H9 (cell line): ENCODE results near the gene PIP5KL1. TPM values are rescaled to one million over a fixed set of nuclear protein-coding genes. Genes with fewer than 3 reads are reported as not detected.

ENCODE experiments used
- DNase-seq: peaks from one replicate; pipeline ENCODE4 v3.0.0-alpha.2; 2017
- H2AFZ ChIP-seq: one replicate; pipeline ENCODE4 v1.6.1; 2013; ENCODE audit warnings: mild to moderate bottlenecking, low read length, control low read depth, moderate library complexity
- H2AK5ac ChIP-seq: 2 replicates; pipeline ENCODE4 v1.6.1; 2013; ENCODE audit warnings: low read length, control low read depth, mixed read lengths; ENCODE audit not compliant: insufficient read length
- H2BK120ac ChIP-seq: one replicate; pipeline ENCODE4 v1.6.1; 2013; ENCODE audit warnings: low read depth, mild to moderate bottlenecking, low read length, control low read depth, inconsistent platforms; ENCODE audit not compliant: poor library complexity, severe bottlenecking
- H2BK12ac ChIP-seq: 2 replicates; pipeline ENCODE4 v1.6.1; 2013; ENCODE audit warnings: low read length, control low read depth, mixed read lengths, low read depth; ENCODE audit not compliant: insufficient read length
- H2BK15ac ChIP-seq: 2 replicates; pipeline ENCODE4 v1.6.1; 2013; ENCODE audit warnings: low read depth, low read length, control low read depth
- H2BK20ac ChIP-seq: one replicate; pipeline ENCODE4 v1.6.1; 2013; ENCODE audit warnings: low read depth, mild to moderate bottlenecking, low read length, control low read depth, inconsistent platforms; ENCODE audit not compliant: poor library complexity, severe bottlenecking
- H2BK5ac ChIP-seq: 2 replicates; pipeline ENCODE4 v1.6.1; 2013; ENCODE audit warnings: low read length, control low read depth, mixed read lengths; ENCODE audit not compliant: insufficient read length
- H3K14ac ChIP-seq: 2 replicates; pipeline ENCODE4 v1.6.1; 2013; ENCODE audit warnings: low read length, control low read depth; ENCODE audit not compliant: insufficient read depth
- H3K18ac ChIP-seq: 2 replicates; pipeline ENCODE4 v1.6.1; 2013; ENCODE audit warnings: low read depth, mild to moderate bottlenecking, mixed read lengths, low read length, control low read depth; ENCODE audit not compliant: insufficient read length
- H3K23ac ChIP-seq: 2 replicates; pipeline ENCODE4 v1.6.1; 2013; ENCODE audit warnings: low read length, control low read depth, mixed read lengths, low read depth; ENCODE audit not compliant: insufficient read length
- H3K23me2 ChIP-seq: 2 replicates; pipeline ENCODE4 v1.6.1; 2013; ENCODE audit warnings: low read depth, mild to moderate bottlenecking, mixed read lengths, low read length, control low read depth; ENCODE audit not compliant: insufficient read length, poor library complexity, severe bottlenecking
- H3K27ac ChIP-seq: 2 replicates; pipeline ENCODE4 v1.5.1; 2013; ENCODE audit warnings: low read length, control low read depth, mixed read lengths, low read depth; ENCODE audit not compliant: insufficient read length
- H3K27me3 ChIP-seq: 2 replicates; pipeline ENCODE4 v1.6.1; 2013; ENCODE audit warnings: low read length, control low read depth, inconsistent platforms; ENCODE audit not compliant: insufficient read depth
- H3K4ac ChIP-seq: 2 replicates; pipeline ENCODE4 v1.6.1; 2013; ENCODE audit warnings: low read depth, mild to moderate bottlenecking, control low read depth, inconsistent platforms, low read length, moderate library complexity
- H3K4me1 ChIP-seq: 2 replicates; pipeline ENCODE4 v1.6.1; 2013; ENCODE audit warnings: low read length, control low read depth, inconsistent platforms; ENCODE audit not compliant: insufficient read depth
- H3K4me2 ChIP-seq: 2 replicates; pipeline ENCODE4 v1.6.1; 2013; ENCODE audit warnings: low read length, control low read depth, mixed read lengths; ENCODE audit not compliant: insufficient read length, insufficient read depth
- H3K56ac ChIP-seq: 2 replicates; pipeline ENCODE4 v1.6.1; 2013; ENCODE audit warnings: low read depth, mild to moderate bottlenecking, mixed read lengths, low read length, control low read depth; ENCODE audit not compliant: insufficient read length
- H3K79me1 ChIP-seq: 2 replicates; pipeline ENCODE4 v1.6.1; 2013; ENCODE audit warnings: low read depth, mild to moderate bottlenecking, moderate library complexity, low read length, control low read depth, inconsistent platforms; ENCODE audit not compliant: insufficient read depth, poor library complexity, severe bottlenecking
- H3K79me2 ChIP-seq: 2 replicates; pipeline ENCODE4 v1.6.1; 2013; ENCODE audit warnings: low read length, control low read depth, inconsistent platforms; ENCODE audit not compliant: insufficient read depth
- H3K9ac ChIP-seq: 2 replicates; pipeline ENCODE4 v1.6.1; 2013; ENCODE audit warnings: low read length, control low read depth, mixed read lengths; ENCODE audit not compliant: insufficient read length; ENCODE audit errors: extremely low read depth
- H3K9me3 ChIP-seq: one replicate; pipeline ENCODE4 v1.6.1; 2013; ENCODE audit warnings: low read depth, low read length, inconsistent platforms; ENCODE audit not compliant: control insufficient read depth
- H3T11ph ChIP-seq: one replicate; pipeline ENCODE4 v1.6.1; 2013; ENCODE audit warnings: mild to moderate bottlenecking, low read length, control low read depth, inconsistent platforms
- H4K20me1 ChIP-seq: one replicate; pipeline ENCODE4 v1.6.1; 2013; ENCODE audit not compliant: control insufficient read depth, insufficient read length, insufficient read depth
- H4K5ac ChIP-seq: 2 replicates; pipeline ENCODE4 v1.6.1; 2013; ENCODE audit warnings: low read depth, mild to moderate bottlenecking, mixed read lengths, low read length, control low read depth; ENCODE audit not compliant: insufficient read length
- H4K8ac ChIP-seq: replicated peaks from 2 replicates; pipeline ENCODE4 v1.6.1; 2013; ENCODE audit warnings: low read length, control low read depth, mixed read lengths, low read depth; ENCODE audit not compliant: insufficient read length
- H4K91ac ChIP-seq: 2 replicates; pipeline ENCODE4 v1.6.1; 2013; ENCODE audit warnings: low read depth, mild to moderate bottlenecking, moderate library complexity, mixed read lengths, low read length, control low read depth; ENCODE audit not compliant: insufficient read length
- H3K27ac Mint-ChIP-seq, 3 experiments: 2 replicates in 2 of 3; 3 replicates in 1 of 3; pipeline ENCODE4 v1.8.0; 2020 to 2021; ENCODE audit warnings: mixed read lengths in 3 of 3, mild to moderate bottlenecking in 1 of 3, moderate library complexity in 1 of 3
- H3K27me3 Mint-ChIP-seq: 2 replicates; pipeline ENCODE4 v1.8.0; 2021; ENCODE audit warnings: low read depth, mild to moderate bottlenecking, moderate library complexity, mixed read lengths
- H3K36me3 Mint-ChIP-seq, 3 experiments: 2 replicates in 2 of 3; 3 replicates in 1 of 3; pipeline ENCODE4 v1.8.0; 2020 to 2021; ENCODE audit warnings: low read depth in 3 of 3, mixed read lengths in 3 of 3; ENCODE audit not compliant: insufficient read depth in 1 of 3
- H3K4me1 Mint-ChIP-seq, 2 experiments: 2 replicates each; pipeline ENCODE4 v1.8.0; 2020; ENCODE audit warnings: mixed read lengths in 2 of 2
- H3K4me3 Mint-ChIP-seq, 2 experiments: 2 replicates in 1 of 2; 3 replicates in 1 of 2; pipeline ENCODE4 v1.8.0; 2020 to 2021; ENCODE audit warnings: mild to moderate bottlenecking in 2 of 2, mixed read lengths in 2 of 2, moderate library complexity in 1 of 2
- H3K9me3 Mint-ChIP-seq, 2 experiments: 2 replicates in 1 of 2; 3 replicates in 1 of 2; pipeline ENCODE4 v1.8.0; 2020; ENCODE audit warnings: mild to moderate bottlenecking in 2 of 2, mixed read lengths in 2 of 2, moderate library complexity in 1 of 2
- WGBS: extraction: QIAGEN DNeasy Blood & Tissue Kit; methylation state at CpG from one replicate; pipeline ENCODE4 v1.1.7; 2013; ENCODE audit warnings: missing lambda C conversion rate, low lambda C conversion rate, mixed read lengths; ENCODE audit not compliant: insufficient read length; ENCODE audit errors: extremely low coverage; 5-methylcytosine and 5-hydroxymethylcytosine counted together
- total RNA-seq: library from RNA; stranded (reverse); gene quantifications from 2 replicates; pipeline ENCODE4 v1.2.1, GENCODE V29; 2021
- TF ChIP-seq, protein P1 (sequence below): fragments of 200-600 bp; sonication (generic); conservative IDR thresholded peaks from 3 replicates; pipeline ENCODE4 v1.8.0; 2021; ENCODE audit warnings: antibody characterized with exemption, mild to moderate bottlenecking

PIP5KL1 gene
- total RNA-seq, 1 experiment from 2014 or later: 11.6 TPM

DNA sequence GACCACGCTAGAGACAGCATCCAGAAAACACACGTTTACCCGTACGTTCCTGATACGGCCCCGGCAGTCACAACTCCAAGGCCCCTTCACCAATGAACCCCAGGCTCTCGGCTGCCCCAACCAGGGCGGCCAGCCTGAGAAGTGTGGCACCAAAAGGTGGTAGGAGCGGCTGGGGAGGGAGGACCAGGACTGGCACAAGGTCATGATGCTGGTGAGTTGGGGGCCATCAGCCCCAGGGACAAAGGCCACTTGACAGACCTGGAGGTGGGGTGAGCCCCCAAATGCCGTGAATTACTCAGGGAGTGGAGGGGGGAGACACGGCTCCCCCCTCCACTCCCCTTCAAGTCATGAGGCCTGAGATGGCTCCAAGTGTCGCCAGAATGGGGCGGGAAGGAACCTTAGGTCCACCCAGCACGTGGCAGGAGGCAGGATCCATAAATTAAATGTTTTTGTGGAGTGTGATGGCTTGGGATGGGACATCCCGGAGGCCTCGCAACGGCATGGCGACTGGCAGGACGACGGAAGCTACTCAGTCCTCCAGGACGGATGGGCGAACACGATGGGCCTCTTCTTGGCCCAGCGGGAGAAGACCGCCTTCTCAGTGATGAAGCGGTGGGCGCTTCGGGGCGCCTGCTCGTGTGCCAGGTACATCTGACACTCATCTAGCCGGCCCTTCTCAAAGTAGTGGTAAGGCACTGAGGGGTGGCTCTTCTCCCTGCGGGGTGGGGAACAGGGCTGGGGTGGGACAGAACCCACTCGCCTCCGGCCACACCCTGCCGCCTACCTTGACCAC, 22.5 kb downstream of the PIP5KL1 start:
- H3K4me1 Mint-ChIP-seq: peaks cover 17 to 27% of the 10 kb centered on the region in 2 experiments
- no peak overlapping the region for H3K56ac ChIP-seq
- no peak overlapping the region for H3K27ac ChIP-seq
- H2BK12ac ChIP-seq: no peak overlapping the region
- no peaks in the 10 kb centered on the region for H3K79me2 ChIP-seq
- H2AFZ ChIP-seq: no peak overlapping the region
- H4K91ac ChIP-seq: no peak overlapping the region
- peaks cover 5% of the 10 kb centered on the region; the same call in 1 of the 2 replicates for H3K4me1 ChIP-seq
- H3K4me2 ChIP-seq: no peak overlapping the region
- WGBS: no CpG with 5 or more reads among the region's 35 CpGs
- no peak overlapping the region for H4K5ac ChIP-seq
- no peak overlapping the region for H3K18ac ChIP-seq
- H2BK15ac ChIP-seq: no peak overlapping the region
- no peaks in the 10 kb centered on the region for H3K23me2 ChIP-seq
- no peak overlapping the region for H3K4me3 Mint-ChIP-seq
- H3K27me3 Mint-ChIP-seq: no peaks in the 10 kb centered on the region
- no peak overlapping the region for H3T11ph ChIP-seq
- H2BK120ac ChIP-seq: no peak overlapping the region
- no peaks in the 10 kb centered on the region for H3K27me3 ChIP-seq
- H4K20me1 ChIP-seq: no peaks in the 10 kb centered on the region
- no peak overlapping the region for H4K8ac ChIP-seq
- no peak overlapping the region; the same call in 1 of the 2 replicates for H3K14ac ChIP-seq
- H3K9me3 Mint-ChIP-seq: no peaks in the 10 kb centered on the region
- H3K9me3 ChIP-seq: no peaks in the 10 kb centered on the region
- no peaks in the 10 kb centered on the region for H3K79me1 ChIP-seq
- no peak overlapping the region; a peak in 1 of 7 replicates for H3K27ac Mint-ChIP-seq
- peaks cover 9 to 12% (median 9%) of the 10 kb centered on the region in 3 experiments; a peak in 6 of 7 replicates for H3K36me3 Mint-ChIP-seq
- no peak overlapping the region for H3K4ac ChIP-seq
- DNase-seq: no peak
- no peak overlapping the region for H3K23ac ChIP-seq
- H2BK20ac ChIP-seq: no peak overlapping the region
- no peak overlapping the region for H3K9ac ChIP-seq
- TF ChIP-seq, protein P1, sequence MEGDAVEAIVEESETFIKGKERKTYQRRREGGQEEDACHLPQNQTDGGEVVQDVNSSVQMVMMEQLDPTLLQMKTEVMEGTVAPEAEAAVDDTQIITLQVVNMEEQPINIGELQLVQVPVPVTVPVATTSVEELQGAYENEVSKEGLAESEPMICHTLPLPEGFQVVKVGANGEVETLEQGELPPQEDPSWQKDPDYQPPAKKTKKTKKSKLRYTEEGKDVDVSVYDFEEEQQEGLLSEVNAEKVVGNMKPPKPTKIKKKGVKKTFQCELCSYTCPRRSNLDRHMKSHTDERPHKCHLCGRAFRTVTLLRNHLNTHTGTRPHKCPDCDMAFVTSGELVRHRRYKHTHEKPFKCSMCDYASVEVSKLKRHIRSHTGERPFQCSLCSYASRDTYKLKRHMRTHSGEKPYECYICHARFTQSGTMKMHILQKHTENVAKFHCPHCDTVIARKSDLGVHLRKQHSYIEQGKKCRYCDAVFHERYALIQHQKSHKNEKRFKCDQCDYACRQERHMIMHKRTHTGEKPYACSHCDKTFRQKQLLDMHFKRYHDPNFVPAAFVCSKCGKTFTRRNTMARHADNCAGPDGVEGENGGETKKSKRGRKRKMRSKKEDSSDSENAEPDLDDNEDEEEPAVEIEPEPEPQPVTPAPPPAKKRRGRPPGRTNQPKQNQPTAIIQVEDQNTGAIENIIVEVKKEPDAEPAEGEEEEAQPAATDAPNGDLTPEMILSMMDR: no peak
- no peak overlapping the region for H2BK5ac ChIP-seq
- no peak overlapping the region for H2AK5ac ChIP-seq
